ENCODE measurements around the gene TGFBRAP1.
"Not testable (repeated sequence)": the region's sequence is repeated elsewhere in the genome, so short reads cannot be mapped to it uniquely, and the experiment has no call there.

Gene TGFBRAP1

DNA sequence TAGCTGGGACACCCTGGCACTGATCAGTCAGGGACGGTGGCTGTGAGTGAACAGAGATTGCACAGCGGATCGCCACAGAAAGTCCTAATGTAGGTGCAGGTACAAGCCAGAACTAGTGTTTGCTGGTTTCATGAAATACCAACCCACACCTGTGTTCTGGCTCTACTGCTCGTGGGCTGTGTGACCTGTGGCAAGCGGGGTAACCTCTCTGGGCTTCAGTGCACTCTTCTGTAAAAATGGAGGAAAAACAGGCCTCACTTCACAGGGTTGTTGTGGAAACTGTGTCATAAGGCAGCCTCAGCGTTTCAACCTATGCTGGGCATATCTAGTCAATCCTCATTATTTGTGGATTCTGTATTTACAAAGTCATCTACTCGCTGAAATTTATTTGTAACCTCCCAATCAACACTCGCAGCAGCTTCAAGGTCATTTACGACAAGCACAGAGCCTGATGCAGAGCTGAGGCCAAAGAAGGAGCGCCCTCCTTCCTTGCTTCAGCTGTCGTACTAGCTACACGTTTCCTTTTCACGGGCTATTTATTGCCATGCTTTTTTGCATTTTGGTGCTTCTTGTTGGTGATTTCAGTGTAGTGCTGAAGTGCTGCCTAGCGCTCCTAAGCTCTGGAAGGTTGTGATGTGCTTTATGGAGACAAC lies 58.0 kb downstream of the TGFBRAP1 start:
- no peak for DNase-seq

DNA sequence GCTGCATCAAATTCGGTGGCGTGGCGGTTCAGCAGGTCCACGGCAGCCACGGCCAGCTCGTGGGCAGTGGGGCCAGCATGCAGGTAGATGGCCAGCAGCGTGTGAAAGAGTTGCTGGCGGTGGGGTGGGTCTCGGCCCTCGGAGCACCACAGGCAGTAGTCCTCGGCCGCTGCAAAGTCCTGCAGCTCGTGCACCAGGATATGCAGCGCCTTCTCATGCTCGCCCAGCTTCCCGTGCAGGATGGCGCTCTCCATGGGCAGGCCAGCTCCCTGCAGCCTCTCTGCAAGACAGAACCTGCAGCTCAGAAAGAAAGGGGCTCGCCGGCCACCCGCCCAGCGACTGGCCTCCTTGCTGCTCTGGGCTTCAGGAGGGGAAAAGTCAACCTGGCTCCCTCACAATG lies 60.1 kb downstream of the TGFBRAP1 start:
- no peak for DNase-seq

DNA sequence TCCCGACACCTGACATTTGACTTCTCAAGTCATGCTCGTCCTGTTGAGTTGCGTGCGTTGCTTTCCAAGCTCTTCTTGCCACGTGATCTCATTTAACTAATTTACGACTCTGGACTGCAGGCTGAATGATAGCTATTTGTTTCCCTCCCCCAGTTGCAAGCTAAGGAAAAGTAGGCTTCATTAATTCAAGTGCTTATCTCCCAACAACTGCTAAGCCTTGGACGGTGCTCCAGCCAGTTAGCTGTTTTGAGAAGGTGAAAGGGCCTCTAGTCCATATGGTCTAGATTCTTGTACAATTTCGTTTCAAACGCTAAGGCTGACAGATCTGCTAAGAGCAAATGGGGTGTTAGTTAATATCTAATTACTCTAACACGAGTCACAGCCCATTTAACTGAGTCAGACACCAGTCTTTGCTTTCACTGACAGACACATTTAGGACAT lies 66.9 kb downstream of the TGFBRAP1 start:
- DNase-seq = no peak

DNA sequence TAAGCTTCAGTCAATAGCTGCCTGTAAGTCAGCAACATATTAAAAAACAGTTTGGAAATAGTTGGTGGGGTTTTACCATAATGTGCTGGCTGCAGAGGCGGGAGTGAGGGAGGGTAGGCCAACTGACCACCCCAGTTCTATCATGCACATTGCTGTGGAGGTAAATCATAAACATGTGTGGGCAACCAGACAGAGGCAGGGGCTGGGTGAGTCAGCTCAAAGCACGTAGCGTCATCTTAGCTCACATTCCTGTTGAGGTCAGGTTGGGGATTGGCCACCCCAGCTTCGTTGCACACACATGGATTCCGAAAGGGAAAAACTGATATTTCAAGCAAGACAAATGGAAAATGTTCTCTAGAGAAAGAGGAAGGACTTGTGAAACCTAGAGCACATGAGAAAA lies 68.5 kb downstream of the TGFBRAP1 start:
- DNase-seq = no peak

DNA sequence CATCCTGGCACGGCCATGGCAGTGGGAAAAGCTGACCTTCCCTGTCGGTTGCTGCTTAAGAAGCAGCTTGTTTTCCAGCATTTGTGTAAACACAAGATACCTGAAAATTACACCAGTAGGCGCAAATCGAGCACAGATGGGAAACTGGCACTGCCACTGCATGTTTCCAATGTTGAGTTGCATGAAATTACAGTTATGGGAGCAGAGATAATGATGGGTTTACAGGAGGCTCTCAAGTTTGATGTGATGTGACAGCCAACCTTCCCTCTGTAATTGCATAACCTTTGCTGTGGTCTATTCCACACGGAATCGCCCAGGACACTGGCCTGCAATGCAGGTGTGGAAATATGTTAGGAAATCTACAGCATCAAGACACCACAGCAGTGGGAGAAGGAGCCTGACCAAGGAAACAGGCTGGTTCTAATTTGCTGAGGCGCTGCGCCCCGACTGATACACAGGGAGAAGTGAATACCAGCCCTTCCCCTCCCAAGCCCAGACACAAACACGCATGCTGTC lies 70.6 kb downstream of the TGFBRAP1 start:
- no peak for DNase-seq

DNA sequence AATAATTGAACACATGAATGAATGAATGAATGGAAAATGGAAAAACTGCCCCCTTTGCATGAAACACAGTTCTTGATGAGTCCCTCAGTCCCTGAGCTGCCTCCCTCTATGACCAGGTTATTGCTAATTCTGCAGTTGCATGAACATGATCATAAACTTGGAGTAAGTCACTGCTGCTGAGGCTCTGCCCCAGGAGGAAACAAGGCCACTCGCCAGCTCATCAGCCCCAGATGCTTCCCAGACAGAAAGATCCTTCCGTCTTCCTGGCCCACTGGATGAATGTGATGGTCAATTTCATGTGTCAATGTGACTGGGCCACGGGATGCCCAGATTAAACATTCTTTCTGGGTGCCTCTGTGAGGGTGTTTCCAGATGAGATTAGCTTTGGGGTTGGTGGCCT lies 71.6 kb downstream of the TGFBRAP1 start:
- no peak for DNase-seq

DNA sequence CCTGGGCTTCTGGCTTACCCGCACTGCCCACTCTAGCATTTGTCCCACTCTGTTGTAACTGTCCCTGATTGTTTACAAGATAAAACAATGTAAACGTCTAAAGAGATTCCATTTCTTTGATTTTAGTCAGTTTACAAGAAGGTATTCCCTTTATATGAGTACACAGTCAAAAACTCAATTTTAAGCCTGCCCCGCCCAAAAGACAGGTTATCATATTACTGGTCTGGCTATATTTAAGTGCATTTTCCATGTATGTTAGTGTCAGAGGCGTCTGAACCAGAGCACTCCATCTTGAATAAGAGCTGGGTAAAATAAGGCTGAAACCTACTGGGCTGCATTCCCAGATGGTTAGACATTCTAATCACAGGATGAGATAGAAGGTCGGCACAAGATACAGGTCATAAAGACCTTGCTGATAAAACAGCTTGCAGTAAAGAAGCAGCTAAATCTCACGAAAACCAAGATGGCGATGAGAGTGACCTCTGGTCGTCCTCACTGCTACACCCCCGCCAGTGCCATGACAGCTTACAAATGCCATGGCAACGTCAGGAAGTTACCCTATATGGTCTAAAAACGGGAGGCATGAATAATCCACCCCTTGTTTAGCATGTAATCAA lies 73.0 kb downstream of the TGFBRAP1 start:
- no peak for DNase-seq

DNA sequence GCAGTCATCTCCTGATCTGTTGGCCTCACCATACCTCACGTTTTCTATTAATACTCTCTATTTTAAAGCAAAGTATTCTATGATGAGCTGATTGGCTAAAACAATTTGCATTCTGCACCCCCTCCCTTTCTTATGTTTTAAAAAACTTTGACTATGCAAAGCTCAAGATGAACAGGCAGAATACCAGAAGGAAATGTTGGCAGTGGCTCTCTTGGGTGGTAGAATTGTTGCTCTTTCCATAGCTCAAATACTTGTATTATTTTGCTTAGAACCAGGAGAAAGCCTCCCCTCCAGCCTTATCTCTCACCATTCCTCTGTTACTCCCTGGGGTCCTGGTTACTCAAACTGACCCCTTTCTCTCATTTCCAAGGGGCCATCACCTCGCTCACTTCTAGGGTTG lies 73.6 kb downstream of the TGFBRAP1 start:
- no peak for DNase-seq

DNA sequence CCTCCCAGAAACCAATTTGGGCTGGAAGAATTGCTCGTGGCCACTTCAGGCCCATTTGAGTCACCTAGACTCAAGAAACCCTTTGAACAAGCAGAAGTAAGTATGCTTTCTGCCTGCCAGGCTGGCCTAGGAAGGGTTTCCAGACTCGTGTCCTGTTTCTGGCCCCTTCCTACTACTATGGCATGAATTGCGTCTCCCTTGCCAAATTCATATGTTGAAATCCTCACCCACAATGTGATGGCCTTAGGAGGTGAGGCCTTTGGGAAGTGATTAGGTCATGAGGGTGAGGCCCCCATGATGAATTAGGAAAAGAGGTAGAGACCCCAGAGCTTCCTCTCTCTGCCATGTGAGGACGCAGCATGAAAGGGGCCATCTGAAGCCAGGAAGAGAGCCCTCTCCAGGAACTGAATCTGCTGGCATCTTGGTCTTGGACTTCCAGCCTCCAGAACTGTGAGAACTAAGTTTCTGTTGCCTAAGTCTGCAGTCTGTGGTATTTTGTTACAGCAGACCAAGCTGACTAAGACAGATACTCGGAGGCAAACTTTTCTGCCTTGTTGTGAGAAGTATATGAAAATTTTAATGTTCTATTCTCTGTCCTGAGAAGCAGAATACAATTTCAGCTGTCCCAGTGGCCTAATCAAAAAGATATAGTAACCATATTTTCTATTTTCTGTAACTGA lies 74.9 kb downstream of the TGFBRAP1 start:
- no peak for DNase-seq

DNA sequence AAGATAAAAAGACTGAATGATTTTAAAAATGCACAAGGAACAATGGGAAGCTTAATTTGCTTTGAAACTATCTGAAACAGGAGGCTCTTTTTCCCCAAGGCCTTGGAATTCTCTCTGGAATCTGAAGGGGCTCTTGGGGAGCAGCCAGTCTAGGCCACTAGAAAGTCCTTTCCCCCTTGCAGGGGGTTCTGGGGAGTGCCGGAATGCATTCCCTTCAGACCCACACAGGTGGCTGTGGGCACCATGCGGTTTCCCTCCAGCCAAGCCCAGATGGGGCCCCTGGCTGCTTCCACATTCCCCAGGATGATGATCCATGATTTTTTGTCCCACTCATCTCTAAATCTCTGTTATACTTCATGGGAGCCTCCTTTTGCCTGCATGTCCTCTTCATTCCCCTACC lies 77.3 kb downstream of the TGFBRAP1 start:
- no peak for DNase-seq

DNA sequence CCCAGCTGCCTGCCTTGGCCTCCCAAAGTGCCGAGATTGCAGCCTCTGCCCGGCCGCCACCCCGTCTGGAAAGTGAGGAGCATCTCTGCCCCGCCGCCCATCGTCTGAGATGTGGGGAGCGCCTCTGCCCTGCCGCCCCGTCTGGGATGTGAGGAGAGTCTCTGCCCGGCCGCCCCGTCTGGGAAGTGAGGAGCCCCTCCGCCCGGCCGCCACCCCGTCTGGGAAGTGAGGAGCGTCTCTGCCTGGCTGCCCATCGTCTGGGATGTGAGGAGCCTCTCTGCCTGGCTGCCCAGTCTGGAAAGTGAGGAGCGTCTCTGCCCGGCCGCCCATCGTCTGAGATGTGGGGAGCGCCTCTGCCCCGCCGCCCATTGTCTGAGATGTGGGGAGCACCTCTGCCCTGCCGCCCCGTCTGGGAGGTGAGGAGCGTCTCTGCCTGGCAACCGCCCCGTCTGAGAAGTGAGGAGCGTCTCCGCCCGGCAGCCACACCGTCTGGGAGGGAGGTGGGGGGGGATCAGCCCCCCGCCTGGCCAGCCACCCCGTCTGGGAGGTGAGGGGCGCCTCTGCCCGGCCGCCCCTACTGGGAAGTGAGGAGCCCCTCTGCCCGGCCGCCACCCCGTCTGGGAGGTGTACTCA lies 78.4 kb downstream of the TGFBRAP1 start:
- not testable (repeated sequence) for DNase-seq

DNA sequence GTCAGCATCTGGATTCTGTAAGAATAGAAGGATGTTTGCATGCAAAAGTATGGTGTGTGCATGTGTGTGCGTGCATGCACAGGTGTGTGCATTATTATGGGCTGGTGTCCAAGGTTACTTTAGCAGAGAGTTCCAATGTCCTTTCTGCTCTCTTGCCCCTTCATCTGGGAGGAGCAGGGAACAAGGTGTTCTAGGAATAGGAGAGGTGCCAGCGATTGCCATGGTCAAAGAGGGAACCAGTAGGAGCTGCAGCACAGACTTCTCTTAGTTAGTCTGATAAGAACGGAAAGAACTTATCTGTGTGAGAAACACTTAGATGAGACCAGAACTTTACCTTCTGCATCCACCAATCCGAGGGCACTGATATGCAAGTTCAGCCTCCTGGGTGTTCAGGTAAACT lies 79.6 kb downstream of the TGFBRAP1 start:
- no peak for DNase-seq

DNA sequence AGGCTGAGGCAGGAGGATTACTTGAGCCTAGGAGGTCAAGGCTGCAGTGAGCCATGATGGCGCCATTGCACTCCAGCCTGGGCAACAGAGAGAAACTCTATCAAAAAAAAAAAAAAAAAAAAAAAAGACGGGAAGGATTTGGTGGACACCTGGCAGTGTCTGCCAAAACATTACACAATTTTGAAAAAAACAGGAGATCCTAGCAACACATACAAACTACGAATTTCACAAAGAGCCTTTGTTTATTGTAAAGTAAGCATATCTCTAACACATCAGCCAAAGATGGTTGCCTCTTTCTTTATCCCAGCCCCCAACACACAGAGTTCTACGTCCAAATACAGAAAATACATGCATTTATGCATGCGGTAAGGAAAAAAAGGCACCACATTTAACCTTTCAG lies 80.4 kb downstream of the TGFBRAP1 start:
- no peak for DNase-seq

DNA sequence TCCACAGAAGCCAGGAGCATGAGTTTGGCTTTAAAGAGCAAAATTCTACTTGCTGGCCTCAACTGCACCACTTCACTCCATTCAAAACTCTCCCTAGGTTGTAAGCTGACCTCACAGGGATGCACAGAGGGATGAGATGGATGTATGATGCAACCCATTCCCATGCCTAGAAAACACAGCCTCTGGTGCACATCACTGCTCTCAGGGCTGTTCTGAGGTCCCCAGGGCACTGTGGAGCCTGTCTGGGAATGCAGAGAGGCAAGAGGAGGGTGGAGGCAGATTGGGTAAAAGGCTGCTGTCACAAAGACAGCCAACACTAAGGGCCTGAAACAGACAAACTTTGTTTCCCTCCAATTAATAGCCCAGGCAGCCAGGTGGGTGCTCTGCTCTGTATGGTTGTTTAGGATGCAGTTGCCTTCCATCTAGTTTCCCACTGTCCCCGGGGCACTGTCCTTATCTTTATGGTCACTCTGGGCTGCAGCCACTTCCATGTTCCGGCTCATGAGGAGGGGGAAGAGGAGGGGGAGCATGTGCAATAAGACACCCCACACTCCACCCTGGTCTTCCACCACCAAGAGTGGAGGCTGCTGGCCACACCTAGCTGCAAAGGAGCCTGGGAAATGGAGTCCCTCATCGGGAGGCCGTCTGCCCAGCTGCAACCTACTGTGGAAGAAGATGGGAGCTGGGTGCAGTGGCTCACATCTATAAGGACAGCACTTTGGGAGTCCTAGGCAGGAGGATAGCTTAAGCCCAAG lies 81.0 kb downstream of the TGFBRAP1 start:
- DNase-seq = no peak

DNA sequence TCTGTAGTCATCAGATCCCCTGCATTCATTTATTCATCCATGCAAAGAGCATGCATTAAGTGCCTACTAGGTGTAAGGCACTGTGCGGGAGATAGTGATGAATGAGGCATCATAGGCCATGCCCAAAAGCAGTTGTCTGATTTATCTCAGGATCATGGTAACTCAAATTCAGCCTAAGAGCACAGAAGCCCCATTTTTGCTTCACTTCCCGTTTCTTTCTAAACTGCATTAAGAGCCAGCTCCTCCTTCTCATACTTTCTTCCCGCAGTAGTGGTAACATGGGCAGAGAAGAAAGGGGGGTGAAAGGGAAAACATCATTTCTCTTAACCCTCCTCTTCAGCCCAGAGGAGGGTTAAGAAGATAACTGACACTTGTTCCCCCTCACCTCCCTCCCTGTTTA lies 85.1 kb downstream of the TGFBRAP1 start:
- no peak for DNase-seq

DNA sequence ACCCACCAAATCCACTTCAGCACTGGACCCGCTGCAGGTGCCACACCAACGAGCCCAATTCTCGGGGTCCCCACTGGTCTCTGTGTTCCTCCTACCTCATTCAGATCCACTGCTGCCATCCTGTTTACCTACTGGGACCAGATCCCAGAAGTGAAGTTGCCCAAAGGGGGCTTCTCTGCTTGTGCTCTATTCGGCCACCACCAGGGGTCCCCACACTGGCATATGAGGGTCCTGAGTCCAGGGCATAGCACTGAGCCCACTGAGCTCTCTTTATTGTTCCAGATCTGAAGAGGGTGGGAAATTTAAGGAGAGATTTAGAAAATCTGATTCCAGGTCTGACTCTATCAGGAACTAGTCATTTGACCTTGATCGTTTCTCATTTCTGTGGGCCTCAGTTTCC lies 85.6 kb downstream of the TGFBRAP1 start:
- no peak for DNase-seq

DNA sequence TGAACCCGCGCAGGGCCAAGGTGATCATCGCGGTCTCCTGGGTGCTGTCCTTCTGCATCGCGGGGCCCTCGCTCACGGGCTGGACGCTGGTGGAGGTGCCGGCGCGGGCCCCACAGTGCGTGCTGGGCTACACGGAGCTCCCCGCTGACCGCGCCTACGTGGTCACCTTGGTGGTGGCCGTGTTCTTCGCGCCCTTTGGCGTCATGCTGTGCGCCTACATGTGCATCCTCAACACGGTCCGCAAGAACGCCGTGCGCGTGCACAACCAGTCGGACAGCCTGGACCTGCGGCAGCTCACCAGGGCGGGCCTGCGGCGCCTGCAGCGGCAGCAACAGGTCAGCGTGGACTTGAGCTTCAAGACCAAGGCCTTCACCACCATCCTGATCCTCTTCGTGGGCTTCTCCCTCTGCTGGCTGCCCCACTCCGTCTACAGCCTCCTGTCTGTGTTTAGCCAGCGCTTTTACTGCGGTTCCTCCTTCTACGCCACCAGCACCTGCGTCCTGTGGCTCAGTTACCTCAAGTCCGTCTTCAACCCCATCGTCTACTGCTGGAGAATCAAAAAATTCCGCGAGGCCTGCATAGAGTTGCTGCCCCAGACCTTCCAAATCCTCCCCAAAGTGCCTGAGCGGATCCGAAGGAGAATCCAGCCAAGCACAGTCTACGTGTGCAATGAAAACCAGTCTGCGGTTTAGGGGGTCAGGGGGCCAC lies 87.1 kb downstream of the TGFBRAP1 start:
- DNase-seq = no peak

DNA sequence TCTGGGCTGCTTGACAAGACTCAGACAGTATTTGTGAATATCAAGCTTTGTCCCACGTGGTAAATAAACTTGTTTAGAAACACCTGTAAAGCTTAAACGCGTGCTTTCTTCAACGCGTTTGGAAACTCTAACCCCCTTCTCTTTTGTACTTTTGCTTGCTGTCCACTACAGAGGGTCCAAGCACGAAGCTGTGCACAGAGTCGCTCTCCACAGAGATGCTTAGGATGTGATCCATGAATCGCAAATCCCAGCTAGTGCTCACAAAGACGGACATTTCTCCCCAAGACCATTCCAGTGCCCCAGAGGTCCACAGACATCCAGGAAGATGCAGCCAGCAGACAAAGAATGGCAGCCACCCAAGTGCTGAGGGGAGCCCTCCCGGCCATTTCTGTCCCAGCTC lies 88.1 kb downstream of the TGFBRAP1 start, which contains the start of gene GPR45:
GPR45 (plus strand) TSS at position 301 of the 400 bp plus-strand sequence. CDS start 116 bp downstream, outside the sequence.
- no peak for DNase-seq

DNA sequence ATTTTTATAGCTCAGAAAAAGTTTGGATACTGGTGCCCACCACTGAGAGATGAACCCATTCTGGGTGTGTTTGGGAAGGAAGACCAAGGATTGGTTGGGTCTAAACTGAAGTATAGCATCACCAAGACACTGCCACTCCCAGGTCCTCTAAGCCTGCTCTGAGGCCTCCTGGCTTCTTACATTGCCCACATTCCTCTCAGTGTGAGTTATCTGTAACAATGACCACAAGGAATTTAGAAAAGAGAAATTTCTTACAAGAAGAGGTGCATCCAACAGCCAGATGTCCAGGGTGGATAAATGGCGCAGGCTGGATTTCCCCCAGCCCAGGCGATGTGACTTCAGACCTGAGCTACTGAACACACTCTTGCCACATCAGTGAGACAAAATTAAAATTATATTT lies 89.6 kb downstream of the TGFBRAP1 start:
- no peak for DNase-seq

DNA sequence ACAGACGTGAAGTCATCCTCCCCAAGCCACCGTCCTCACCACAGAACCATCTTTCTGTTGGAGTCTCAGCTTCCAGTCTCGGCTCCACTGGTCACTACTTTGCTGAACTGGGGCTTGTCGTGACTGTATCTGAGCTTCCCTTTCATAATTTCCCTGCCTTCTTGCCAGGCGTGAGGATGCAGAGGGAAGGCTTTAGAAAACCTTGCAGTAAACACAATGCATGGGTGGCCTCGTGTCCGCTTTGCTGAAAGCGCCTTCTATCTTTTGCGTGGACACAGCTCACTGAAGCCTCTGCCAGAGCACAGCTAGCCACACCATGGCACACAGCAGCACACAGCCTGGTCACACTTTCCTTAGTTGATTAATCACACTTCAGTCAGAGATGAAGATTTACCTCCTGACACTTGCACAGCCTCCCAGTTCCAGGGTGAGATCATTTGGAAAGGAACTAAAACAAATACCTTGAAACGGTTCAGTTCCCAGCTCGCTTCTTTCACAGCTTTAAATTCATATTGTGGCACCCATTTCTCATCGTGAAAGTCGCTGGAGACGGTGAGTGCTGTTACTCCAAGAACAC lies 90.8 kb downstream of the TGFBRAP1 start:
- DNase-seq = no peak

DNA sequence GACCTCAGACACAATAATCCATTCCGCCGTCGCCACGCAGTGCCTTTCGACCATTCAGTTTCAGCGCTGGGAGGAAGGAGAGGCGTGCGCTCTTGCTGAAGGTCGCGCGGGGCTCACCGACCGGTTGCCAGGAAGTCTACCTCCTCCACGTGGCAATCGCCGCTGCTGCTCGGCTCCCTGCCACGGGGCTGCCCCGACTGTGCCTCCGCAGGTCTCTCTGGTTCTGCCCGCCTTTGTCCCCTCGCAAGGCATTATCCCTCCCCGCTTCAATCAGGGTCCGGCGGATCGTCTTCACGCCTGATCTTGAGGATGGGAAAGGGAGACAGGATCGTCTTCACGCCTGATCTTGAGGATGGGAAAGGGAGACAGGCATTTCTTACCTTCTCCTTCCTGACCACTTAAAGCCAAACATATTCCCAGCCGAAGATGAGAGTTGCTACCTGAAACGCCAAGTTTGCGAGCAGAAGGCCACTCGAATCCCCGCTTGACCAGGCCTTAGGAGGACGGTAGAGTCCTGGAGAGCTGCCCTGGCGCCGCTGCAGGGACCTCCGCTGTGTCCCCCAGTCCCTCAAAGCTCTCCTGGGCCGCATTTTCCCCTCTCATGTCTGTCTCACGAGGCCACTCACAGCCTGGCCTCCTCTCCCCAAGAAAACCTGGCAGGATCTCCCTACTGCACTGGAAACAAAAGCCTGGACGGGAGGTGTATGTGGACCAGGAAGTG lies 92.3 kb downstream of the TGFBRAP1 start:
- no peak for DNase-seq

All from activated naive CD4-positive, alpha-beta T cell (primary cell).